Activated CD8-positive, alpha-beta memory T cell treated with anti-CD3 and anti-CD28 coated beads for 48 hours (primary cell): ENCODE measurements around the gene SRCAP.
A peak's percentile ranks its signal among the peaks of the same experiment; 100 is the strongest.
"Not testable (repeated sequence)": the region's sequence is repeated elsewhere in the genome, so short reads cannot be mapped to it uniquely, and the experiment has no call there.

Source experiments
- DNase-seq, 3 experiments: peaks; one replicate each; pipeline ENCODE4 v3.0.0-alpha.2; 2020; ENCODE audit warnings: low read depth in 2 of 3, low spot score in 2 of 3

The SRCAP gene

DNA sequence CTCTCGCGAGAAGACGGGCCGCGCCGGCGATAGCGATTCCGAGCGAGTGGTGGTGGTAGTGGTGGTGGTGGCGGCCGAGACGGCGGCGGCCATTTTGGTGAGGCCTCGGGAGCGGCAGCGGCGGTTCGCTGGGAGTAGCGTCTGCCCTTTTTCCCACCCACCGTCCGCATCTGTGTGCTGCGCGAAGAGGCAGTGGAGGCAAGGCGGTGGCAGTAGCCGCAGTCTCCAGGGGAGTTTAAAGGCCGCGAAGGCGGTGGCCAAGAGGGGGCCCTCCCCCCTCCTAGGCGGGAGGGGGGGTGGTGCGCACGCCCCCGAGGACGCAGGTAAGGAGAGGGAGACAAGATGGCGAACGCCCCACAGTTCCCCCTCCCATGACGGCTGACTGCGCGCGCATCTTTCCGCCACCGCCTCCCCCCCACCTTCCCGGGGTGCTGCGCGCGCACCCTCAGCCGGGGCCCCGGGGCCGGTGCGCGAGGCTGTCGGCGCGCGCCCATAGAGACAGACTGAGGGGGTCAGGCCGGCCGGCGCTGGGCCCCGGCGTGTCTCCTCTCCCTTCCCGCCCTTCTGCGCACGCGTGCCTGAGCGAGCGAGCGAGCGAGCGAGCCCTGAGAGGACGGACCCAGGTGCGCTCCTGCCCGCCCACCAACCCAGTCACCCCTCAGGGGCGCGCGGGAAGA lies 694 bp upstream of the SRCAP start:
- DNase-seq = peak; percentile 97 to 98 (median 97)

DNA sequence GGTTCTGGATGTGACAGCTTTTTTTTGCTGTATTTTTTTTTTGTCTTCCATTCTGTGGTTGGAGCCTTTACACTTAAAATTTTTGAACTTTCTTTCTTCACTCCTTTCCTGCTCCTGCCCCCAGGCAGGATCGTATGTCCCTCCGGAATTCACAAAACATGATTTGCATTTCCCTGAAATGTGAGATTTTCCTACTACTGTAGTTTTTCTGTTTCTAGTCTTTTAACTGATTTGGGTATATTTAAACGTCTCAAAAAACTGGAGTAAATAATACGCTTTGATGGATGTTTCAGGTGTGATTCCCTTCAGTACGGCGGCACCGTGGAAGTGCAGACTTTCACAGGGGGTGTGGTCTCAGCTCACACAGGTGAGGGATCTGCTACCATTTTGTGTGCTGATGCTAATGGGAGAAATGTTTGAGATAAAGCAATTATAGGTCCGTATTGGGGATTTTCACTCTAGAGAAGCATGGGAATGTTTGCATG lies 686 bp downstream of the SRCAP start:
- DNase-seq = no peak

GRCh38 chr16:30700491-30700890 lies 1.5 kb downstream of the SRCAP start:
- no peak for DNase-seq

GRCh38 chr16:30700971-30701370 lies 2.0 kb downstream of the SRCAP start:
- DNase-seq = no peak

DNA sequence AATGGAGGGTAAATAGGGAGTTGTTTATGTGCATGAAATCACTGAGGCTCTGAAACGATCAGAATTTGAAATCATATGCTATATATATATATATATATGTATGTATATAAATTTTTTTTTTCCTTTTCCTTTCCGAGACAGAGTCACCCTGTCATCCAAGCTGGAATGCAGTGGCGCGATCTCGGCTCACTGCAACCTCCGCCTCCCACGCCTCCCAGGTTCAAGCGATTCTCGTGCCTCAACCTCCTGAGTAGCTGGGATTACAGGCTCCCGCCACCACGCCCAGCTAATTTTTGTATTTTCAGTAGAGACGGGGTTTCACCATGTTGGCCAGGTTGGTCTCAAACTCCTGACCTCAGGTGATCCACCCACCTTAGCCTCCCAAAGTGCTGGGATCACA lies 4.1 kb downstream of the SRCAP start:
- DNase-seq = not testable (repeated sequence)

GRCh38 chr16:30703971-30704370 lies 5.0 kb downstream of the SRCAP start:
- no peak for DNase-seq

GRCh38 chr16:30706046-30706445 lies 7.1 kb downstream of the SRCAP start:
- DNase-seq = no peak

GRCh38 chr16:30710971-30711370 lies 12.0 kb downstream of the SRCAP start:
- DNase-seq = no peak

DNA sequence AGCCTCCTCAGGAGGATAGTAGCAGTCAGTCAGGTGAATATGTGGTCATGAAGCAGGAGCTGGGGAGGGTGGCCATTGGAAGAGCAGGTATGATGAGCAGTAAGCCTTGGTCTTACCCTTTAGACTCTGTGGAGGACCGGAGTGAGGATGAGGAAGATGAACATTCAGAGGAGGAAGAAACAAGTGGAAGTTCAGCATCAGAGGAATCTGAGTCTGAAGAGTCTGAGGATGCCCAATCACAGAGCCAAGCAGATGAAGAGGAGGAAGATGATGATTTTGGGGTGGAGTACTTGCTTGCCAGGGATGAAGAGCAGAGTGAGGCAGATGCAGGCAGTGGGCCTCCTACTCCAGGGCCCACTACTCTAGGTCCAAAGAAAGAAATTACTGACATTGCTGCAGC lies 12.7 kb downstream of the SRCAP start:
- DNase-seq = no peak

DNA sequence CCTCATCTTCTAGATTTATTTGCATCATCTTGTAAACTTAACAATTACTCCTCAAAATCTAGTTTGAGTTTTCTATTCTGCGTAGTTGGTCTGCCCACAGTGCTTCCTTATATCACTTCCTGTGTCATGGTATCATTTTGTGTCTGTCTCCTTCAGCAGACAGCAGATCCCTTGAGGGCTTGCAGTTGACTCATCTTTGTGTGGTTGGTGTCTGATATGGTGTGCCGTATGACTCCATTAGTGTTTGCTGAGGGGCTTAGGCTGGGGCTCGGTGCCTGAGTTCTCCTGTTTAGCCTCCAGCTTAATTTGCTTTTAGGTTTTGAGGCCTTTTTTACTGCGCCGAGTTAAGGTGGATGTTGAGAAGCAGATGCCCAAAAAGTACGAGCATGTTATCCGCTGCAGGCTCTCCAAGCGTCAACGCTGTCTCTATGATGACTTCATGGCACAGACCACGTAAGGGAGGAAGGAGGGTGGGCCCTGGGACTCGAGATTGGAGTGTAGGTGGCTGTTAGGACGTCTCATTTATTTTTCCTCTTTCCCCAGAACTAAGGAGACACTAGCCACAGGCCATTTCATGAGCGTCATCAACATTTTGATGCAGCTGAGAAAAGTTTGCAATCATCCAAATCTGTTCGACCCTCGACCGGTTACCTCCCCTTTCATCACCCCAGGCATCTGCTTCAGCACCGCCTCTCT lies 16.9 kb downstream of the SRCAP start:
- DNase-seq = peak in 1 of 3 experiments; percentile 13

DNA sequence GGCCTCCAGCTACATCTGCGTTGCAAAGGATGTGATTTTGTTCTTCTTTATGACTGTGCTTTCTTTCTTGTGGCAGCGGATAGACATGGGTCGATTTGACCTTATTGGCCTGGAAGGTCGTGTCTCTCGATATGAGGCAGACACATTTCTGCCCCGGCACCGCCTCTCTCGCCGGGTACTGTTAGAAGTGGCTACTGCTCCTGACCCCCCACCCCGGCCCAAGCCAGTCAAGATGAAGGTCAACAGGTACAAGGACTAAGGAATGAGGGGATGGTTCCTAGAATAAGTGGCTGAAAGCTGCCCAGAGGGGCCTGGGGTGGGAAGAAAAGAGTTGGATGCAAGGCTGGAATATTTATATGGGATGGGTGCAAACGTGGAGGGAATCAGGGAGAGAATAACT lies 21.1 kb downstream of the SRCAP start:
- DNase-seq = no peak

- no peak for DNase-seq
These were observed 21.7 kb downstream of the SRCAP start for GRCh38 chr16:30720694-30721093.

DNA sequence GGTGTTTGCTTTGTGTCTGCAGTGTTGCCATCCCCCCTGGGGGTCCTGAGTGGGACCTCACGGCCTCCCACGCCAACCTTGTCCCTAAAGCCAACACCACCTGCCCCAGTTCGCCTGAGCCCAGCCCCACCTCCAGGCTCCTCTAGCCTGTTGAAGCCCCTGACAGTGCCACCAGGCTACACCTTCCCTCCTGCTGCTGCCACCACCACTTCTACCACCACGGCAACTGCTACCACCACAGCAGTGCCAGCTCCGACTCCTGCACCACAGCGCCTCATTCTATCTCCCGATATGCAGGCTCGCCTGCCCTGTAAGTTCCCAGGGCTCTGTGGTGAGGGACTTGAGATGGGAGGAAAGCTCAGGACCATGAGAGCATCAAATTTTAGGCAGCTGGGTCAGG lies 22.2 kb downstream of the SRCAP start:
- DNase-seq = no peak

DNA sequence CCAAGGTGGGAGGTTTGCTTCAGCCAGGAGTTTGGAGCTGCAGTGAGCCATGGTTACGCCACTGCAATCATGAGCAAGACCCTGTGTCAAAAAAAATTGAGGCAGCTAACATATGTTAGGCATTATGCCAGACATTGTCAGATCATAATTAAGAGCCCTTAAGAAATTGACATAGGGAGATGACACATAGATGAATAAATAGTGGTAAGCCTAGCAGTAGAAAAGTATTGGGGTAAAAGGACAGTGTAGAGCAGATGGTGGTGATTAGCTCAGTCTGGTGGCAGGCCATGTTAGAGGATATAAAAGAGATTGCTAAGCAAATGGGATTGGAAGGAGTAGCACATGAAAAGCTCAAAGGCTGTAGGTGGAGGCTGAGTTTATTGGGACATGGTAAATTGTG lies 22.6 kb downstream of the SRCAP start:
- no peak for DNase-seq

GRCh38 chr16:30722443-30722842 lies 23.5 kb downstream of the SRCAP start:
- DNase-seq = no peak

DNA sequence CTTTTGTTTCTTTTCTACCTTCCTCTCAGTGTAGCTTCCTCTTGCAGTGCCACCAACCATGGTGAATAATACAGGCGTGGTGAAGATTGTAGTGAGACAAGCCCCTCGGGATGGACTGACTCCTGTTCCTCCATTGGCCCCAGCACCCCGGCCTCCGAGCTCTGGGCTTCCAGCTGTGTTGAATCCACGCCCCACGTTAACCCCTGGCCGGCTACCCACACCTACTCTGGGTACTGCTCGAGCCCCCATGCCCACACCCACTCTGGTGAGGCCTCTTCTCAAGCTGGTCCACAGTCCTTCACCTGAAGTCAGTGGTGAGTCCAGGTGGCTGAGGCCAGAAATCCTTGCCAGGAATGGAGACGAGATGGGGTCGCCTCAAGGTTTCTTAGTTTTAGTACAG lies 23.9 kb downstream of the SRCAP start:
- no peak for DNase-seq

DNA sequence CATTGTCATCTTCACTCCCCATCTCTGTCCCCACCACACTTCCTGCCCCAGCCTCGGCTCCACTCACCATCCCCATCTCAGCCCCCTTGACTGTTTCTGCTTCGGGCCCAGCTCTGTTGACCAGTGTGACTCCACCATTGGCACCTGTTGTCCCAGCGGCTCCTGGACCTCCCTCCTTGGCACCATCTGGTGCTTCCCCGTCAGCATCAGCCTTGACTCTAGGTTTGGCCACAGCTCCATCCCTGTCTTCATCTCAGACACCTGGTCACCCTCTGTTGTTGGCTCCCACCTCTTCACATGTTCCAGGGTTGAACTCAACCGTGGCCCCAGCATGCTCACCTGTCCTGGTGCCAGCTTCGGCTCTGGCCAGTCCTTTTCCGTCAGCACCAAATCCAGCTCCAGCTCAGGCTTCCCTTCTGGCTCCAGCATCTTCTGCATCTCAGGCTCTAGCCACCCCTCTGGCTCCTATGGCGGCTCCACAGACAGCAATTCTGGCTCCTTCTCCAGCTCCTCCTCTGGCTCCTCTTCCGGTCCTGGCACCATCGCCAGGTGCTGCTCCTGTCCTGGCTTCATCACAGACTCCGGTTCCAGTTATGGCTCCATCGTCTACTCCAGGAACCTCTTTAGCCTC lies 24.9 kb downstream of the SRCAP start:
- no peak for DNase-seq

GRCh38 chr16:30724641-30725417 lies 25.9 kb downstream of the SRCAP start:
- DNase-seq = no peak

DNA sequence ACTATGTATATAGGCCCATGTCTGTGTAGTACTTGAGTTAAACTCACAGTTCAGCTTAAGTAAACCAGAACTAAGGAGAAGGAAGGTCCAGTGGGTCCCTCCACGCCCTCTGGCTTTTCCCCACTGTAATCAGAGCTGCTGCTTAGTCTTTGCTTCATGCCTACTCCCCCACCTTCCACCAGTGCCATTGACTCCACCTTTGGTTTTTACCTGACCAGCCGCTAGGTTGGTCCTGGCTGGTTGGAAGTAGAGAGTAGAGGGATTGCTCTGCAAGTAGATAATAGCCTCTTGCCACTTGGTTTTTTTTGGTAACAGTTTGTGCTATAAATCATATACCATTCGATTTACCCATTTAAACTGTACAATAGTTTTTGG lies 26.4 kb downstream of the SRCAP start:
- no peak for DNase-seq

GRCh38 chr16:30728321-30728720 lies 29.4 kb downstream of the SRCAP start:
- no peak for DNase-seq

GRCh38 chr16:30728899-30729672 lies 30.1 kb downstream of the SRCAP start:
- no peak for DNase-seq
